Activated naive CD4-positive, alpha-beta T cell treated with Interleukin-2 at 50 U/mL for 16 hours (primary cell): ENCODE data around the gene MYCBP2.
"Not testable (repeated sequence)": the region's sequence is repeated elsewhere in the genome, so short reads cannot be mapped to it uniquely, and the experiment has no call there.

Source experiments
- DNase-seq: peaks from one replicate; pipeline ENCODE4 v3.0.0-alpha.2; 2020

The MYCBP2 gene

DNA sequence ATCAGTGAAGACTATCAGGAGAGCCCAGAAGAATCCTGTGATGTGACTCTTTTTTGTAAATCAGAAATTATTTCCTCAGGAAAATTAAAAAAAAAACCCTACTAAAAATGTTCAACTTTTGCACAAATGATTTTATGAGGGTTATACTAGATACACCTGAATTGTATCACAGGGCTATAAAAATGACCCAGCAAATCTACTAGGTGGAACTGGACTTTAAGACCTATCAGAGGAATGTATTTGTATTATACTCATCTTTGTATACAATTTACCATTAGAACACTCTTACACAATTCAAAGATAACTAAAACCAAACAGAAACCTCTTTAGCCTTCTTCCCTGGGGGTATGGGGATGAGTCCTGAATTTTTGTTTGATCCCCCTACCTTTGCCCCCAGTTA is 307.1 kb downstream of the MYCBP2 start:
- DNase-seq: no peak

DNA sequence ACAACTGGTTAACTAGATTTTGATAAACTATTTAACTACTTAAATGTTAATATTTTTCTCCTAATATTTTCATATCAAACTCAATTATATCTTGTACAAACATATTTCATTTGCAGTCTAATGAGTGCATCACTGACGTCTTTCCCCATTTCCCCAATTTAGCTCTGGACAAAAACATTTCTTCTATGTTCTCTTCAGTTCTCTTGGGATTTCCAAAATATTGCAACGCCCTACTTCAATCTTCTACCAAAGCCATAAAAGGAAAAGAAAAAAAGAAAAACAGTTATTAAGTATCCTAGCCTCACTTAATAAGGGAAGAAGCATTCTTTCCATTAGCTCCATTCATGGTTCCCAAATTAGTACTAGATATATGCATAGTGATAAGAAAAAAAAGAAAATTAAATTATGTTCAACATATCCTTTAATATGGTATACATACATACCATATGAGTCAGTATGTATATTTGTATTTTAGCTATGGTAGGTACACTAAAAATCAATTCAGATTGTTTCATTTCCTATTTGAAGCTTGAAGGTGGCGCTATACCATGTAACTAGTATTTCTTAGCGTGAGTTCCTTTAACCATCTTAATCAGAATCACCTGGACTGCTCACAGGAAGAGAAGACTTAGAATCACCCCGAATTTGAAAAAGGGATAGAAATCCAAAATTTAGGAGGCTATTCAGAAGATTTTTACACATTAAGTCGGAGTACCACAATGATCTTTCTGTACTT is 309.8 kb downstream of the MYCBP2 start:
- DNase-seq: no peak

DNA sequence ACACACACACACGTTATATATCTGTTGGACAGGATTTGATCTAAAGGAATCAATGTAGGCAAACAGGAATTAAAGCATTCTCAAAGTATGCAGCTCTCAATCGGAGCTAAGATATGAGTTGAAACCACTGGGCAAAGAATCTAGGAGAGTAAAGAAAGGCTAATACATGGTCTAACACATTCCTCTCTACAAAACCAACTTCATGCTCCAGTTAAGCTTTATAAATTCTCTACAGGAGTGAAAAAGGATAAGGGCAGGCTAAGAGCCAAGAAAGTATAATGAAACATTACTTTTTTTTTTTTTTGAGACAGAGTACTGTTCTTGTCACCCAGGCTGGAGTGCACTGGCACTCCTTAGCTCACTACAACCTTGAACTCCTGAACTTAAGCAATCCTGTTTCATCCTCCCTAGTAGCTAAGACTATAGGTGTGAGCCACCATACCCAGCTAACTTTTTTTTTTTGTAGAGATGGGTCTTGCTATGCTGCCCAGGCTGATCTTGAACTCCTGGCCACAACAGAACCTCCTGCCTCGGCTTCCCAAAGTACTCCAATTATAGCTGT is 310.6 kb downstream of the MYCBP2 start:
- no peak for DNase-seq

DNA sequence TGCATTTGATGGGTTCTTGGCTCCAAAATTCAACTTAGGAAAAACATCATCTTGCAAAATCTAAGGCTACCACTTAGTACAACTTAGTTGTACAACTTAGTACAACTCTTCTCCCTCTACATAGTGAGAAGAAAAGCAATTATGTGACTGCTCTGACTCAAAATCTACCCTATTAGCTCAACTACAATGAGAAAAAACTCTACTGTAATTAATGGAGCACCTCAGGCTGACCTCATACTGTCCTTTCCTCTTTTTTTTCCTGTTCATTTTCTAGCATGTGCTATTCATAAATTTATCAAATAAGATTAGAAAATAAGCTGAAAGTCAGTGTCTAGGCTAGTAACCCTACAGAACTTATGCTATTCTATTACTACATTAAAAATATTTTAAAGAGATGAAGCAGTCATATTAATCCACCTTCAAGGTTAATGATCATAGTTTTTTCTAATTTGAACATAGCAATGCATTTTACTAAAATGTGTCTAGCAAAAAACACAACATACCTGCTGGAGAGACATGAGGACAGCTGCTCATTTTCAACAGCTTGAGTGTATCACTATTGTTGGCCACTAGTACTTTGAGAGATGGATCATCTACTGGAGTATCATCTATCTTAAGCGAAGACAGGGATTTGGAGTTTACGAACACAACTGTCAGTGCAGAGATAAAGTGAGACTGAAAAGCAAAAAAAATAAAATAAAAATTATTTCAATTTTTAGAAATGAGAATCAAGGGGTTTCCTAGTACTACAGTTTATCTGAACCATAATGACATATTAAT is 311.8 kb downstream of the MYCBP2 start:
- no peak for DNase-seq

DNA sequence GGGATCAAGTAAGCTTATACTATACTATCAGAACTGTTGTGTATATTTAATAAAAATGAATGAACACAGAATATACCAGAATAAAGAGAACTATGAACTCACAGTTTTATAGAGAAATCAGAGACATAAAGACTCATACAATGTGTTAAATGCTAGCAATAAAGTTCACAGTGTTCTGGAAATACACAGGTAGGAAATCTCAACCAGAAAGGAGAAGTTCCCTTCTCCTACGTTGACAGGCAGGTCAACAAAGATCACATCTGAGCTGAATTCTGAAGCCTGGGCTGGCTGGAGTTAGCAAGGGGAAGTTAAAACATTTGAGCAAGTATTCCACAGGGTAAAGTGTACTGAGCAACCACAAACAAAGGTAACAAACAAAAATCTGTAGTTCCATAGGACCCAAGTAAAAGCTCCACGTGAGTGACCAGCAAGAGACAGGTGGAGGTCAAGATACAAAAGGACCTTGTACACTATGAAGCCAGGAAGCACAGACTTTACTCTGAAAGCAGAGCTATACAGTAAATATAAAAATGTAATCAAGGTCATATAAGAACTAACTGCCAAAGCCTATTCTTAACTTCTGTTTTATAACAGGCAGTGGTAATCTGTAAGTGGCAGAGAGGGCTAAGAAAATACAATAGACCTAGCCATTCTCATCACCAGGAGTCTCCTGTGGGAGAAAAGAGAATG is 312.9 kb downstream of the MYCBP2 start:
- DNase-seq: no peak

DNA sequence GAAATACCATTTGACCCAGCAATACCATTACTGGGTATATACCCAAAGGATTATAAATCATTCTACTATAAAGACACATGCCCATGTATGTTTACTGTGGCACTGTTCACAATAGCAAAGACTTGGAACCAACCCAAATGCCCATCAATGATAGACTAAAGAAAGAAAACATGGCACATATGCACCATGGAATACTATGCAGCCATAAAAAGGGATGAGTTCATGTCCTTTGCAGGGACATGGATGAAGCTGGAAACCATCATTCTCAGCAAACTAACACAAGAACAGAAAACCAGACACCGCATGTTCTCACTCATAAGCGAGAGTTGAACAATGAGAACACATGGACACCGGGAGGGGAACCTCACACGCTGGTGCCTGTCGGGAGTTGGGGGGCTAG is 317.2 kb downstream of the MYCBP2 start:
- not testable (repeated sequence) for DNase-seq

DNA sequence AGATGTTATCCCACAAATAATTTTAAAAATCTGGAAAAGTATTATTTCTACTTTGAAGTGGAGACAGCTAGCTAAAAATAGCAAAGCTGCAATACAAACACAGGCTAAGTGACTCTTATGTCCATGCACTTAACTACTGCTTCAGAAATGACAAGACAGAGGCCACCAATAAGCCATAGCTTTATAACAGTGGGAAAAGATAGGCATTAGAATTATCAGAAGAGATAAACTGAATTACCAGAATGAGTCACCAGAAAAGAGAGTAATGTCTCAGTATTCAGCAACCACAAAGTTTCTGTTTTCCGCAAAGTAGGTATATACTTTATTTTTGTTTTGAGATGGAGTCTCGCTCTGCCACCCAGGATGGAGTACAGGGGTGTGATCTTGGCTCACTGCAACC is 317.9 kb downstream of the MYCBP2 start:
- no peak for DNase-seq

DNA sequence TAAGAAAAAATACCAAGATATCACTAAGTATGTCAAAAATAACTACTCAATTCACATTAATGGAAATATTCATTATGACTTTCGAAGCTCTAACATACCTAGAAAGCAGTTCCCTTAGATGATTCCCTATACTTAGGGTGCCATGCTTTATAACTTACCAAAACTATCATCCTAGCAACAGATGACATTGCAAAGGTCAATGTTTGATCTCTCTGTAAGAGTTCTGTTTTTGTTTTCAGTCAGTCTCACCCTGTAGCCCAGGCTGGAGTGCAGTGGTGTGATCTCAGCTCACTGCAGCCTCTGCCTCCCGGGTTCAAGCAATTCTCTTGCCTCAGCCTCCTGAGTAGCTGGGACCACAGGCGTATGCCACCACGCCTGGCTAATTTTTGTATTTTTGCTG is 318.6 kb downstream of the MYCBP2 start:
- not testable (repeated sequence) for DNase-seq

DNA sequence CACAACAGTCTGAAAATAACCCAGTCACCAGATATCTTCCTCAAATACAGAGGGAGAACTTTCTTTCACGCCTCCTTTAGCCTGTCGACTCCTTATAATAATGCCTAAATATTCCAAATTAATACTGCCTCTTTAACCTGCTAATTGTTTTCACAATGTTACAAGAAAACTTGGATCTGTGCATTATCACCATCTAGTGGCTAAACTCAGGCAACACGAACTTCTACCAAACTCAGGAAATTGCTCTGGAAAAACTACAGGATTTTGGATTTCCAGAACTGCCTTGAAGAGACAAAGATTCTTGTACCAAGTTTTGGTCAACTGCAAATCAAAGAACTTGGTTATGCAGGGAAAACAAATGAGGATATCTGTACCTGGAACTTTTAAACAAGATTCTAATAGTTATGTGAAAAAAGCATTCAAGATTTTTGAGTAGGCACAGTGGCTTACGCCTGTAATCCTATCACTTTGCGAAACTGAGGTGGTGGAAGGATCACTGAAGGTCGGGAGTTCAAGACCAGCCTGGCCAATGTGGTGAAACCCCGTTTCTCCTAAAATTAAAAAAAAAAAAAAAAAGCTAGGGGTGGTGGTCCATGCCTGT is 324.2 kb downstream of the MYCBP2 start:
- DNase-seq: no peak

DNA sequence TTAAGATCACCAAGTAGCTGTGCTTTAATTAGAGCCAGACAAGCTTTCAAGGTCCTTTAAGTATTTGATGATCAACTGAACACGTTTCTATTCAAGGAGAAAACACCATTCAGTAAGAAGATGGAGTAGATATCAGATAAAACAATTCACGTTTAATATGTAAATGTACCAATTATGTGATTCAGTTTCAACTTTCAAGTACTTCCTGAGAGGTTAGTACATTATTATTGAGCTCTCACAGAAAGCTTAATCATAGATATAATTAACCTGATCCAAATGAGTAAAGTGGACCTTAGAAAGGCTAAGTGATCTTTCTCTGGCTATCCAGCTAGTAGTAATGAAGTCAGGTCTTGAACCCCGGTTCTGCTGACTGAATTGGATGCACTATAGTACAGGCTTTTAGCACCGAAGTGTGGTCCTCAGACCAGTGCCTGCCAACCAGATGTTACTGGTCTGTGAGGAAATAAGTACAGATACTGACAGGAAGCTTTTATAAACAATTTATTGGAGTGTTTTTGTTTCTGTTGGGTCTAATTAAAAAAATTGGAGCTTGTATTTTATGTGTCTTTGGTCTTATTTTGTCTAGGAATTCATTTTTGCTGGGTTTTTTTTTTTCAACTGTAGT is 324.8 kb downstream of the MYCBP2 start:
- no peak for DNase-seq

DNA sequence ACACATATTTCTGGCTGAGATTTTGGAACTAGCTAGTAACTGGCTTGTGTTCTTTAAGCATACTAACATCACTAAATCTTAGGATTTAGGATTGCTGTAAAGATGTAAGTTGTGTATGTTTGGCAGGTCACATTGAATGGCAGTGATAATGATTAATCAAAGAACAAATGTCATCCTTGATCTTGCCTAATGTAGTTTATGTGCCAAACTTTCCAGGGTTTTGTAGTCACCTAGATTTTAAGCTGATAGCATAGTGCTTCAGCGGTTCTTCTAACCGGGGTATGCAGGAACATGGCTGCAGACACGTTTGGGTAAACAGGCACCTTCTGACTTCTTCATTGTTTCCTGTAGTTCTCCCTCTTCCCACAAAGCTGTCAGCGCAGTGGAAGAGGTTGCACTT is 325.4 kb downstream of the MYCBP2 start:
- no peak for DNase-seq

DNA sequence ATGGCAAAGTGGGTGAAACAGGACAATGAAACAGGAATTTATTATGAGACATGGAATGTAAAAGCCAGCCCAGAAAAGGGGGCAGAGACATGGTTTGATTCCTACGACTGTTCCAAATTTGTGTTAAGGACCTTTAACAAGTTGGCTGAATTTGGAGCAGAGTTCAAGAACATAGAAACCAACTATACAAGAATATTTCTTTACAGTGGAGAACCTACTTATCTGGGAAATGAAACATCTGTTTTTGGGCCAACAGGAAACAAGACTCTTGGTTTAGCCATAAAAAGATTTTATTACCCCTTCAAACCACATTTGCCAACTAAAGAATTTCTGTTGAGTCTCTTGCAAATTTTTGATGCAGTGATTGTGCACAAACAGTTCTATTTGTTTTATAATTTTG is 326.4 kb downstream of the MYCBP2 start:
- DNase-seq: no peak
